Measurements from ENCODE around the gene MRC1. TPM values are rescaled to one million over a fixed set of nuclear protein-coding genes. Genes with fewer than 3 reads are reported as not detected.

MRC1 gene
- total and polyA plus RNA-seq, 2 experiments from 2014 or later, result not detected

GRCh38 chr10:17790651-17791050 lies 18.5 kb upstream of the MRC1 start:
- Histone ChIP-seq H2AFZ (no peak overlapping the region), H3K27me3 (ENCODE audit: insufficient read depth) (no peaks in the 10 kb centered on the region), H3K27ac (ENCODE audit: low read depth) (no peak overlapping the region), H3K4me2 (no peak overlapping the region), H3F3A (replicated peaks; ENCODE audit: low read depth) (no peaks in the 10 kb centered on the region), H3K4me3 (no peak overlapping the region), H3K36me3 (ENCODE audit: insufficient read depth) (no peaks in the 10 kb centered on the region), H3K79me2 (replicated peaks; ENCODE audit: insufficient read depth) (no peaks in the 10 kb centered on the region), H4K20me1 (replicated peaks; ENCODE audit: insufficient read depth) (no peaks in the 10 kb centered on the region), H3K4me1 (ENCODE audit: insufficient read depth) (no peaks in the 10 kb centered on the region), H3K9me2 (ENCODE audit: insufficient read depth) (no peaks in the 10 kb centered on the region)
- H3K36me3 Mint-ChIP-seq (ENCODE audit: low read depth), result no peaks in the 10 kb centered on the region
- no peaks in the 10 kb centered on the region for H3K27me3 Mint-ChIP-seq (ENCODE audit: insufficient read depth, low read depth, poor library complexity)
- TF ChIP-seq POLR2AphosphoS5 (IDR thresholded peaks at IDR 0.05; ENCODE audit: low read depth), result no peak
- no peak for TF ChIP-seq JUNB (IDR thresholded peaks at IDR 0.05; ENCODE audit: unreplicated experiment)
- TF ChIP-seq, protein P1, sequence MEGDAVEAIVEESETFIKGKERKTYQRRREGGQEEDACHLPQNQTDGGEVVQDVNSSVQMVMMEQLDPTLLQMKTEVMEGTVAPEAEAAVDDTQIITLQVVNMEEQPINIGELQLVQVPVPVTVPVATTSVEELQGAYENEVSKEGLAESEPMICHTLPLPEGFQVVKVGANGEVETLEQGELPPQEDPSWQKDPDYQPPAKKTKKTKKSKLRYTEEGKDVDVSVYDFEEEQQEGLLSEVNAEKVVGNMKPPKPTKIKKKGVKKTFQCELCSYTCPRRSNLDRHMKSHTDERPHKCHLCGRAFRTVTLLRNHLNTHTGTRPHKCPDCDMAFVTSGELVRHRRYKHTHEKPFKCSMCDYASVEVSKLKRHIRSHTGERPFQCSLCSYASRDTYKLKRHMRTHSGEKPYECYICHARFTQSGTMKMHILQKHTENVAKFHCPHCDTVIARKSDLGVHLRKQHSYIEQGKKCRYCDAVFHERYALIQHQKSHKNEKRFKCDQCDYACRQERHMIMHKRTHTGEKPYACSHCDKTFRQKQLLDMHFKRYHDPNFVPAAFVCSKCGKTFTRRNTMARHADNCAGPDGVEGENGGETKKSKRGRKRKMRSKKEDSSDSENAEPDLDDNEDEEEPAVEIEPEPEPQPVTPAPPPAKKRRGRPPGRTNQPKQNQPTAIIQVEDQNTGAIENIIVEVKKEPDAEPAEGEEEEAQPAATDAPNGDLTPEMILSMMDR (conservative IDR thresholded peaks at IDR 0.05; ENCODE audit: low read depth in 2 of 2), result no peak
- no peak for TF ChIP-seq ZNF331 (CRISPR knock-in tag; IDR thresholded peaks at IDR 0.05; ENCODE audit: low read depth)
- TF ChIP-seq ZNF462 (CRISPR knock-in tag; IDR thresholded peaks at IDR 0.05), result no peak
- TF ChIP-seq EZH2phosphoT487 (IDR thresholded peaks at IDR 0.05; ENCODE audit: unreplicated experiment), result no peak
- no peak for TF ChIP-seq NANOG (IDR thresholded peaks at IDR 0.05; ENCODE audit: borderline replicate concordance)
- no peak for TF ChIP-seq STAT1 (IDR thresholded peaks at IDR 0.05; ENCODE audit: unreplicated experiment)
- no peak for DNase-seq (ENCODE audit: low spot score)
- peaks cover 6% of the 10 kb centered on the region; the same call in 2 of the 3 replicates for H3K4me1 Mint-ChIP-seq
- ATAC-seq, result no peak
- peaks cover 3% of the 10 kb centered on the region; the same call in 1 of the 3 replicates for H3K9me3 Mint-ChIP-seq
- no peak overlapping the region for H3K27ac Mint-ChIP-seq
- no peak overlapping the region for H3K4me3 Mint-ChIP-seq

Data from GM23338 (cell line).